OCI-LY7 (cell line): ENCODE results near the gene SPSB1. TPM values are rescaled to one million over a fixed set of nuclear protein-coding genes. Genes with fewer than 3 reads are reported as not detected.

Experiments
- BruUV-seq: library from RNA; stranded (reverse); fragments of 400-500 nt; replicated peaks from 2 replicates; lab custom pipeline; 2021; lab: Mats Ljungman, UMichigan
- CTCF ChIA-PET: fragments of 300-600 bp; sonication (Branson Sonifier 250); formaldehyde crosslinking; loops from one replicate; lab custom pipeline; 2022; ENCODE audit warnings: antibody characterized with exemption; ENCODE audit not compliant: unreplicated experiment; lab: Charles Lee
- POLR2A ChIA-PET: fragments of 300-600 bp; sonication (Branson Sonifier 250); formaldehyde crosslinking; loops from one replicate; lab custom pipeline; 2022; ENCODE audit warnings: antibody characterized with exemption; lab: Charles Lee
- DNase-seq: peaks from one replicate; pipeline ENCODE4 v3.0.0-alpha.2; 2015; ENCODE audit warnings: low spot score
- H2AFZ ChIP-seq: fragments of 200-600 bp; sonication (generic), shearing (Covaris generic); 2 replicates; pipeline ENCODE4 v1.6.1; 2014; ENCODE audit warnings: mild to moderate bottlenecking, antibody characterized with exemption, low read length, moderate library complexity
- H3K27ac ChIP-seq: fragments of 200-600 bp; sonication (generic); 2 replicates; pipeline ENCODE4 v1.5.1; 2014; ENCODE audit warnings: mixed run types, low read depth, mild to moderate bottlenecking, moderate library complexity, low read length, inconsistent platforms; ENCODE audit not compliant: poor library complexity, severe bottlenecking
- H3K36me3 ChIP-seq: fragments of 200-600 bp; sonication (generic); 2 replicates; pipeline ENCODE4 v1.6.1; 2014; ENCODE audit warnings: mild to moderate bottlenecking, antibody characterized with exemption, low read length, moderate library complexity, mixed read lengths; ENCODE audit not compliant: insufficient read depth
- H3K4me1 ChIP-seq: fragments of 200-600 bp; sonication (generic); 2 replicates; pipeline ENCODE4 v1.5.1; 2014; ENCODE audit warnings: mild to moderate bottlenecking, low read length; ENCODE audit not compliant: insufficient read depth, poor library complexity, severe bottlenecking
- H3K4me2 ChIP-seq: fragments of 200-600 bp; sonication (generic); 2 replicates; pipeline ENCODE4 v1.6.1; 2014; ENCODE audit warnings: mild to moderate bottlenecking, low read length
- H3K4me3 ChIP-seq: fragments of 200-600 bp; sonication (generic); 2 replicates; pipeline ENCODE4 v1.5.1; 2014; ENCODE audit warnings: mild to moderate bottlenecking, low read depth, low read length; ENCODE audit not compliant: poor library complexity, severe bottlenecking
- H3K79me2 ChIP-seq: fragments of 200-600 bp; sonication (generic); 2 replicates; pipeline ENCODE4 v1.6.1; 2016; ENCODE audit warnings: low read depth, mild to moderate bottlenecking, low read length, moderate library complexity, mixed read lengths; ENCODE audit not compliant: insufficient read depth
- H3K9me2 ChIP-seq: fragments of 200-600 bp; sonication (generic); 2 replicates; pipeline ENCODE4 v1.6.1; 2016; ENCODE audit warnings: mild to moderate bottlenecking, low read length, mixed read lengths; ENCODE audit not compliant: insufficient read depth
- H3K9me3 ChIP-seq: fragments of 200-600 bp; sonication (generic); 2 replicates; pipeline ENCODE4 v1.6.1; 2014; ENCODE audit warnings: mild to moderate bottlenecking, mixed run types, low read length, mixed read lengths
- H4K20me1 ChIP-seq: fragments of 200-600 bp; sonication (generic); 2 replicates; pipeline ENCODE4 v1.6.1; 2014; ENCODE audit warnings: mild to moderate bottlenecking, antibody characterized with exemption, low read length, moderate library complexity, mixed read lengths; ENCODE audit not compliant: insufficient read depth
- EZH2phosphoT487 ChIP-seq: fragments of 200-600 bp; sonication (generic); IDR thresholded peaks from 2 replicates; pipeline ENCODE4 v1.6.1; 2018; ENCODE audit warnings: low read depth, borderline replicate concordance, mild to moderate bottlenecking, mixed run types, antibody characterized with exemption, low read length, moderate library complexity, mixed read lengths
- intact Hi-C: fragments of 100-400 bp; cut with micrococcal nuclease; formaldehyde crosslinking; loops from one replicate; pipeline ENCODE4 v1.10.0; 2022; ENCODE audit not compliant: unreplicated experiment
- total RNA-seq, 2 experiments: library from RNA; depleted of rRNA in 1 of 2; stranded (reverse); fragments of >200 nt in 1 of 2; shearing (Covaris generic) in 1 of 2; gene quantifications; 2 replicates each; pipeline ENCODE4 v1.2.3, GENCODE V29; 2014 to 2022
- TF ChIP-seq, protein P1 (sequence below): fragments of 200-600 bp; sonication (generic); conservative IDR thresholded peaks from 2 replicates; pipeline ENCODE4 v1.5.1; 2014; ENCODE audit warnings: mild to moderate bottlenecking, antibody characterized with exemption, low read length, moderate library complexity, mixed read lengths

The SPSB1 gene
- total RNA-seq, 2 experiments from 2014 or later: 1.2 to 14.0 TPM

DNA sequence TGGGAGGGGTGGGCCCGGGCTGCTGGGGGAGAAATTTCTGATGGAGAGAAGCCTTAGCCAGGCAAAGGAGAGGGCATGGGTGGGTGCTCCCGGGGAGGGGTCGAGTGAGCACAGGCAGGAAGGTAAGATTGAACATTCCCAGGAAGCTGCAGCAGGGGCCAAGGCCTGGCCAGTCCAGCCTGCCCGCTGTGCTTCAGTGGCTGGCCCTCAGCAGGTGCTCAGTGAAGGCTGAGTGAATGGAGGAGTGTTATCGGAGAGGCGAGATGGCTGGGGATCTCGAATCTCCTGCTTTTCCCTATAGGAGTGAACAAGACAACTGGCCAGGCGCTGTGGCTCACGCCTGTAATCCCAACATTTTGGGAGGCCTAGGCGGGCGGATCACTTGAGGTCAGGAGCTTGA is 20.9 kb downstream of the SPSB1 start:
- no peaks in the 10 kb centered on the region for H4K20me1 ChIP-seq
- no peak overlapping the region for H2AFZ ChIP-seq
- DNase-seq: no peak
- H3K9me2 ChIP-seq: no peaks in the 10 kb centered on the region
- H3K4me2 ChIP-seq: no peak overlapping the region
- ChIA-PET POLR2A (interaction anchor here (0.6 kb wide), 1 partner anchor 93 kb away, joined by 3 read pairs; no protein-coding TSS in a partner anchor), CTCF (no interaction called here)
- H3K9me3 ChIP-seq: no peaks in the 10 kb centered on the region
- no peak overlapping the region for H3K4me3 ChIP-seq
- H3K36me3 ChIP-seq: no peaks in the 10 kb centered on the region
- no peak for TF ChIP-seq EZH2phosphoT487
- TF ChIP-seq, protein P1, sequence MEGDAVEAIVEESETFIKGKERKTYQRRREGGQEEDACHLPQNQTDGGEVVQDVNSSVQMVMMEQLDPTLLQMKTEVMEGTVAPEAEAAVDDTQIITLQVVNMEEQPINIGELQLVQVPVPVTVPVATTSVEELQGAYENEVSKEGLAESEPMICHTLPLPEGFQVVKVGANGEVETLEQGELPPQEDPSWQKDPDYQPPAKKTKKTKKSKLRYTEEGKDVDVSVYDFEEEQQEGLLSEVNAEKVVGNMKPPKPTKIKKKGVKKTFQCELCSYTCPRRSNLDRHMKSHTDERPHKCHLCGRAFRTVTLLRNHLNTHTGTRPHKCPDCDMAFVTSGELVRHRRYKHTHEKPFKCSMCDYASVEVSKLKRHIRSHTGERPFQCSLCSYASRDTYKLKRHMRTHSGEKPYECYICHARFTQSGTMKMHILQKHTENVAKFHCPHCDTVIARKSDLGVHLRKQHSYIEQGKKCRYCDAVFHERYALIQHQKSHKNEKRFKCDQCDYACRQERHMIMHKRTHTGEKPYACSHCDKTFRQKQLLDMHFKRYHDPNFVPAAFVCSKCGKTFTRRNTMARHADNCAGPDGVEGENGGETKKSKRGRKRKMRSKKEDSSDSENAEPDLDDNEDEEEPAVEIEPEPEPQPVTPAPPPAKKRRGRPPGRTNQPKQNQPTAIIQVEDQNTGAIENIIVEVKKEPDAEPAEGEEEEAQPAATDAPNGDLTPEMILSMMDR: no peak
- peaks cover 36% of the 10 kb centered on the region for H3K4me1 ChIP-seq
- peaks cover 3% of the 10 kb centered on the region; the same call in 1 of the 2 replicates for H3K79me2 ChIP-seq
- BruUV-seq: no TSS peak
- no peak overlapping the region for H3K27ac ChIP-seq
- intact Hi-C loops: no loop called here

DNA sequence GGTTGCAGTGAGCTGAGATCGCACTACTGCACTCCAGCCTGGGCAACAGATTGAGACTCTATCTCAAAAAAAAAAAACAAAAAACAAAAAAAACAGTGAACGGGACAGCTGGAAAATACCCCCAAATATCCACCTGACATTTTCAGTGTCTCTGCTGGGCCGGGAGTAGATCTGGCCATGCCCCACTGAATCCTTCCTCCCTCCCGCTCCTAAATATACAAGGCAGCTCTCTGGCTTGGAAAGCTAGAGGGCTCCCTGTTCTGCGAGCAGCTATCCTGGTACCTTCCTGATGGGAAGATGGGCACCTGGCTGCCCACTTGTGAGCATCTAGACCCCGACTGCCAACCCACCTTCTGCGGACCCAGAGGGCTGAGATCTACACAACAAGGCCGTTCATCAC is 21.4 kb downstream of the SPSB1 start:
- no peak for TF ChIP-seq EZH2phosphoT487
- TF ChIP-seq, protein P1: no peak
- CTCF ChIA-PET: no interaction called here
- peaks cover 3% of the 10 kb centered on the region; the same call in 1 of the 2 replicates for H3K79me2 ChIP-seq

DNA sequence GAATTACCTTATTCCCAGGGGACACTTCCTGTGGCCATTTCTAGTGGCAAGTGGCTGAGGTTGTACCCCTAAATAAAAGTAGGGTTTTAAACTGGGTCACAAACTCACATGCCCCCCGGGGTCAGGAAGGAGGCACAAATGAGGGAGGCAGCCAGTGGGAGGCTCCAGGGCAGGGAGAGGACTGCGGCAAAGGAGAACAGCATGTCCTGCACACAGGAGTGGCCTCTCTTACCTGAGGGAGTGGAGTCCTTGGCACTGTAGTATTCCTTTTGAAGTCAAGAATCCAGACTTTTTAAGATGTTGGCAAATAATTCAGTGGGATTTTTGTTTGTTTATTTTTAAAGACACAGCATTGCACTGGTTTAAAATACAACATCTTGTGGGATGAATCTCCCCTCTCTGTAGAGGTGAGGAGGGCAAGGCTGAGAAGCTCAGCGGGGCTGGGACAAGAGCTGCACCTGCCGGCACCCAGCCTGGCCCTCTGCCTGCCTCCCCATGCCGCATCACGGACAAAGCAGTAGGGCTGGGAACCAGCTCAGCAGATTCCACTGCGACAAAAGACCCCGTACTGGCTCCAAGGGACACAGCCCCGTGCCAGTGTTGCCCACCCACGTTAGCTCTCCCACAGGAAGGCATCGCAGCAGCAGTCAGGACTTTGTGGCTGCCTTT is 22.2 kb downstream of the SPSB1 start:
- Histone ChIP-seq H3K9me3 (no peaks in the 10 kb centered on the region), H3K4me2 (peak overlapping the region; percentile 11; the same call in 1 of the 2 replicates), H3K79me2 (peaks cover 3% of the 10 kb centered on the region; the same call in 1 of the 2 replicates), H2AFZ (no peak overlapping the region), H3K36me3 (no peaks in the 10 kb centered on the region), H3K27ac (no peak overlapping the region), H3K9me2 (no peaks in the 10 kb centered on the region), H3K4me3 (no peak overlapping the region), H3K4me1 (peaks cover 43% of the 10 kb centered on the region), H4K20me1 (no peaks in the 10 kb centered on the region)
- TF ChIP-seq EZH2phosphoT487: no peak
- DNase-seq: no peak
- intact Hi-C loops: no loop called here
- ChIA-PET CTCF (interaction anchor here (0.5 kb wide), 1 partner anchor 210 kb away, joined by 4 read pairs; no protein-coding TSS in a partner anchor), POLR2A (interaction anchor here (0.5 to 0.7 kb wide), 2 partner anchors 79 to 361 kb away, joined by 3 to 6 read pairs; no protein-coding TSS in a partner anchor)
- BruUV-seq: no TSS peak

More for the DNA sequence above, 21.4 kb downstream of the SPSB1 start:
- no peaks in the 10 kb centered on the region for H3K36me3 ChIP-seq
- H3K9me2 ChIP-seq: no peaks in the 10 kb centered on the region
- H3K9me3 ChIP-seq: no peaks in the 10 kb centered on the region
- no peak overlapping the region for H3K27ac ChIP-seq
- no peak overlapping the region for H3K4me2 ChIP-seq
- H3K4me1 ChIP-seq: peaks cover 40% of the 10 kb centered on the region
- no TSS peak for BruUV-seq
- no peak for DNase-seq
- intact Hi-C loops: no loop called here
- H3K4me3 ChIP-seq: no peak overlapping the region
- H4K20me1 ChIP-seq: no peaks in the 10 kb centered on the region
- no peak overlapping the region for H2AFZ ChIP-seq
- POLR2A ChIA-PET: interaction anchor here (0.6 to 0.7 kb wide), 2 partner anchors 94 to 361 kb away, joined by 3 read pairs; no protein-coding TSS in a partner anchor
